Activated CD8-positive, alpha-beta memory T cell treated with anti-CD3 and anti-CD28 coated beads for 36 hours (primary cell): Measurements from ENCODE around the gene AKT2. TPM values are rescaled to one million over a fixed set of nuclear protein-coding genes. Genes with fewer than 3 reads are reported as not detected.

ENCODE experiments used
- CTCF ChIA-PET: fragments of 350-600 bp; sonication (Branson Sonifier 250); formaldehyde crosslinking; loops from one replicate; lab custom pipeline; 2021; ENCODE audit warnings: antibody characterized with exemption; lab: Charles Lee
- POLR2A ChIA-PET: fragments of 350-600 bp; sonication (Branson Sonifier 250); formaldehyde crosslinking; loops from one replicate; lab custom pipeline; 2021; ENCODE audit warnings: antibody characterized with exemption; lab: Charles Lee
- total RNA-seq, 2 experiments: library from RNA; stranded (reverse); gene quantifications; one replicate each; pipeline ENCODE4 v1.2.3, GENCODE V29; 2021

Gene AKT2
- total RNA-seq, 2 experiments from 2014 or later: 128 to 129 TPM

DNA sequence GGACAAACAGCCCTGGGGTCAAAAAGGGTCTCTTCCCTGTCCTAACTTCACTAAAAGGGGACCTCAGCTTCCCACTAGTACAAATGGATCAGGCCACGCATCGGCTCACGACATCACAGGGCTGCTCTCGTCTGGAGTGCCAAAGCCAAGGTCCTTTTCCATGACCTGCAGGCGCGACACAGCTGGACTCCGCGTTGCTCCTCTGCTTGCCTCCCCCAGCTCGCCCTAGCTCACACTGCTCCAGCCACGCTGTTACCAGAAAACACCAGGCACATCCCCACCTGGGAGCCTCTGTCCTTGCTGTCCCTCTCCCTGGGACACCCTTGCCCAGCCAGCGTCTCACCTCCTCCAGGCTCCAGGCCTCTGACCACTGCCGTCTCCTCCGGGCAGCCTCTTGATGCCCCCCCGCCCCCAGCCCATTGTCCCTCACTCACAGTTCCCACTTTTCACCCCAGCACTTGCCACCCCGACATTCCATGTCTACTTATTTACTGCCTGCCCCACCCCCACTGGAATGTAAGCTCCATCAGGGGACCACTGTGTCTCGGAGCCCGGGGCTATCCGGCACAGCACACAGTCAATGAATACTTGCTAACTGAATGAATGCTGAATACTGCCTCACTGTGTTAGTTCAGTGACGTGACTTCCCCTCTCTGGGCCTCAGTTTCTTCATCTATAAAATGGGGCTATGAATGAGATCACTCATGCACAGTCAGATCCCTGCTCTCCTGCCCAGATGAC lies 20.7 kb downstream of the AKT2 start:
- ChIA-PET POLR2A (no interaction called here), CTCF (no interaction called here)

DNA sequence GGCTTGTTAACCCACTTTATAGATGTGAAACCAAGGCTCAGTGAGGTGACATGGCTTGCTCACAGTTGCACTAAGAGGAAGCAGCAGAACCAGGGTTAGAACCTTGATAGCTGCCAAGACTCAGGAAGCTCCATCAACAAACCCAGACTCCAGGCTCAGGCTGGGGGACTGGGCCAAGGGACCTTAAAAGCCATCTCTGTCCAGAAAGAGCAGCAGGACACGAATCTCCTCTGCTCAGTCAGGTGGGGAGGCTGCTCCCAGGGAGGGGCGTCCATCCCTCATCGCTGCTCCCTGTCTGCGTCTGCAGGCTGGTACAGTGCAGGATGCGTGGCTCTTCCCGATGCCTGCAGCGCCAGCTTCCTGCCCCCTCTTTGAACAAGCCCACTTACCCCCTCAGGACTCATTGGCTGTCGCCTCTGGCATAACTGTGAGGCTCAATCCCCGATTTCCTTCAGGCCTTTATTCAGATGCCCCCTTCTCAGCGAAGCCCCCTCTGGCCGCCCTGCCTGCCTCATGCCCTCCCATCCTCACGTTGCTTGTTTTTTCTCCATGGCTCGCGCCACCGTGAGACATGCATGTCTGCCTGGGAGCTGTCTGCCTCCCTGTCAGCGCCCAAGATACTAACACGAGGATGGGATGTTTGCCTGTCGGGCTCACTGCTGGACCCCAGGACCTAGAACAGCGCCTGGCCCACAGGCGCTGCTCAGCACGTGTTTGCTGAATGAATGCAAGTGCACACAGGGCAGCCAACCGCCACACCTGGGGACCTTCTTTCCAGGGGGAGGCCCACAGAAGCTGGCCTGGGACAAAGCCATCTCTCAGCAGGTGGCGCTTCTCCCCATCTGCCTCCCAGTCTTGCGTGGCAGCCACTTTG lies 21.5 kb downstream of the AKT2 start:
- ChIA-PET POLR2A (no interaction called here), CTCF (interaction anchor here (0.8 kb wide), 1 partner anchor 12 kb away, joined by 3 read pairs; no protein-coding TSS in a partner anchor)

DNA sequence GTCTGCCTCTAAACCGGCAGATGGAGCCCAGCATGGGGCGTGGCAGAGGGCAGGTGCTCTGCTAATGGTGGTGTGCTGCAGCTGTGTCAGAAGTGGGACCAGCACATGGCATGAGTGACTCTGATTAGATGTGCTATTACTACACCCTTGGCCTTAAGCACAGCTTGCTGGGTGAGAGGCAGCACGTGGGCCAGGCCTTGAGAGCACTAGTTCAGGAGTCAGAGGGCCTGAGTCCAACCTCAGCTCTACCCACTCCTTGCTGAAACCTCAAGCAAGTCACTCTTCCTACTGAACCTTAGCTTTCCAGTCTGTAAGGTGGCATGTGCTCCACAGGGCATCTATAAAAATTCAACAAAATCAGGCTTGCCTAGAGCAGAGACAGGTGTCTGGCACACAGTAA lies 22.7 kb downstream of the AKT2 start:
- ChIA-PET POLR2A (no interaction called here), CTCF (no interaction called here)

DNA sequence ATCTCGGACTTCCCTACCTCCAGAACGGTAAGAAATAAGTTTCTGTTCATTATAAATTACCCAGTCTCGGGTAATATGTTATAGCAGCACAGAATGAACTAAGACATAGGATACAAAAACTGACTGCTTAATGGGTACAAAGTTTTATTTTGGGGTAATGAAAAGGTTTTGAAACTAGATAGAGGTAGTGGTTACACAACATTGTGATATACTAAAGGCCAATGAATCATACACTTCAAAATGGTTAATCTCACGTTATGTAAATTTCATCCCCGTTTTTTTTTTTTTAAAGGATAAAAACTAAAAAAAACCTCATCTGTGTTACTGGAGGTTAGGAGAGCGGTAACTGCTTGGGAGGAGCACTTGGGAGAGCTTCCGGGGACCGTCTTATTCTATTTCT lies 23.5 kb downstream of the AKT2 start:
- ChIA-PET POLR2A (no interaction called here), CTCF (no interaction called here)

DNA sequence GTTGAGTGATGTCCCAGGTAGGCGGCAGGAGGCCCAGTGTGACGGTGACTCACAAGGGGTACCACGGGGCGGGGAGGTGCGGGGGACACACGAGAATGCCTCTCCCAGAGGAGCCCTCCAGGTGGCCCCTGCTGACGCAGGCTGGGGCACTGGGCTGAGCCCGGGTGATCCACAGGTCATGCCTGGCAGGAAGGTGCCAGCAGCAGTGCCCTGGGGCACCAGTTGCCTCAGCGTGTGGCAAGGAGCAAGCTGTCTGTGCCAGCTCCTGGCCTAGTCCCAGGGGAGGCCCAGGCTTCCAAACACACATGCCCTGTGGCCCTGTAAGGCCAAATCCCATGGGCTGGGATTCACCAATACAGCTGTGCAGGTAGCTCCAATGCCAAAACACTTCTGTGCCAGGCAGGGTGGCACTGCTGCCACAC lies 28.0 kb downstream of the AKT2 start:
- ChIA-PET CTCF (no interaction called here), POLR2A (no interaction called here)

DNA sequence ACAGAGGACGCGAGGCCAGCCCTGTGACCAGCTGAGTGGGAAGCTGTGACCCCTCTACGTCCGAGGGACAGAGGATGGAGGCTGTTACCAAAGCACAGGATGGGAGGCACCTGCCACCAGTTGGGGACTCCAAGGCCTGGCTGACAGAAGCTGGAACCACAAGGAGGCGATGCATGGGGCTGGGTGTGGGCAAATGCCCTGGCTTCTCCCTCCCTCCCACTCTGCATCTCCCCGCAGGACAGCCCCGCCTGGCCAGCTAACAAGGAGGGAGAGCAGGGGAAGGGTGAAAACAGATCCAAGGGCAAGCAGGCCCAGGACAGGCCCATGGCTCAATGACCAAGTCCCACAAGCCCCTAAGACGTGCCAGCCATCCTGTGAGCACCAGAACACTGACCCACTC lies 28.6 kb downstream of the AKT2 start:
- CTCF ChIA-PET: no interaction called here
- POLR2A ChIA-PET: no interaction called here

DNA sequence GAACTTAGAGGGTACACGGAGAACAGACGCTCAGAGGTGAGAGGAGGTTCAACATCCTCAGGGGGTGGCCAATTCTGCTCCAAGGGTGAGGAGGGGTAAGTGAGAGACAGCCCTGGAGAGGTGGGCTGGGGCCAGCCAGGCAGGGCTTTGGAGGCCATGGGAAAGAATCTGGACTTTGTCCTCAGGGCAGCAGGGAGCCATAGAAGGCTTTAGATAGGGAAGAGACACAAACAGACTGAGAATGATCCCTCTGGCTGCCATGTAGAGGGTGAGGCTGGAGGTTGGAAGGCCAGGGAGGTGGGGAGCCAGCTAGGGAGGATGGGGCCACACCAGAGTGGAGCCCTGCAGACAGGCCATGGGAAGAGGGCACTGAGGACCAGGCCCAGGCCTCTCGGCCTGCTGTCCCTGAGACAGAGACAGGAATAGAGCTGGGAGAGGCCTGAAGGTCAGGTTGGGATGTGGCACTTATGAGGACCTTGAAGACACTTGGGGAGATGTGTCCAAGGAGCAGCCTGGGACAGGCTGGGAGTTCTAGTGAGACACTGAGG lies 29.5 kb downstream of the AKT2 start:
- POLR2A ChIA-PET: no interaction called here
- CTCF ChIA-PET: no interaction called here

DNA sequence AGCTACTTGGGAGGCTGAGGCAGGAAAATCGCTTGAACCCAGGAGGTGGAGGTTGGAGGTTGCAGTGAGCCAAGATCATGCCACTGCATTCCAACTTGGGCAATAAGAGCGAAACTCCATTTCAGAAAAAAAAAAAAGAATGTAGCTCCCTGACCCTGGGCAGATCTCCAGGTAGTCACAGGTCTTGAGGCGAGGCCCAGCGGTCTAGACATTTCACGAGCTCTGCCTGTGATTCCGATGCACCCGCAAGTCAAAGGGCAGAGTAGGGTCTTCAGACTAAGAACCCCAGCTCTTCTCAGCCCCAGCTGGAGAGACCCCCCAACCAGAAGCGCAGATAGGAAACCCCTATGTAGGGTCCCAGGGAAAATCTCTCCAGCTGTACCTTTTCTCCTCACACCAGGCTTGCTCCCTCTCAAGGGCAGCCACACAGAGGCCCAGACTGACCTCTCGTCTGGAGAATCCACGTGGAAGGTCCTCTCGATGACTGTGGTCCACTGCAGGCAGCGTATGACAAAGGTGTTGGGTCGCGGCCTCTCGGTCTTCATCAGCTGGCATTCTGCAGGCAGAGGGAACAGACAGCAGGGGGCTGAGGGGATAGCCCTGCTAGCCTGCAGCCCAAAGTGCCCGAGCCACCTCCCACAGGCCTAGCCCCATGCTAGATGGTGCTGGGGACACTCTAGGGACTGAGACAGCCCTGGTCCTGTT lies 30.3 kb downstream of the AKT2 start:
- POLR2A ChIA-PET: no interaction called here
- CTCF ChIA-PET: no interaction called here

DNA sequence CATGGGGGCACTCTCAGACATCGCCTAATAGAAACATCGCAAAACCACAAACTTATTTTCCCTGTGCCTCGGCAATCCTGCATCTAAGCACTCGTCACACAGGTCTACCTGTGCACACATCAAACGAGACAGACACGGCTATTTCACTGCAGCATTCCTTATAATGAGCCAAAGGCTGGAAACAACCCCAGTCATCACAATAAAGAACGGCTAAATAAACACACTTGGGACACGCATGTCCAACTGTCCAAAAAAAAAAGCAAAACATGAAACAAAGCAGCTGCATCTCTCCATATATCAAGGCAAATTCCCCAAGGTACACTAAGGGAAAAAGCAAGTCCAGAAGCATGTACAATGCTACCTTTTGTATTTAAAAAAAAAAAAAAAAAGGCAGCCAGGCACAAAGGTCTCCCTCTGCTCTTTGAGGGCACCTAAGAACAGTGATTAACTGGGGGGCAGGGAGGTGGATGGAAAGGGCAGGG lies 31.5 kb downstream of the AKT2 start:
- POLR2A ChIA-PET: no interaction called here
- CTCF ChIA-PET: no interaction called here

DNA sequence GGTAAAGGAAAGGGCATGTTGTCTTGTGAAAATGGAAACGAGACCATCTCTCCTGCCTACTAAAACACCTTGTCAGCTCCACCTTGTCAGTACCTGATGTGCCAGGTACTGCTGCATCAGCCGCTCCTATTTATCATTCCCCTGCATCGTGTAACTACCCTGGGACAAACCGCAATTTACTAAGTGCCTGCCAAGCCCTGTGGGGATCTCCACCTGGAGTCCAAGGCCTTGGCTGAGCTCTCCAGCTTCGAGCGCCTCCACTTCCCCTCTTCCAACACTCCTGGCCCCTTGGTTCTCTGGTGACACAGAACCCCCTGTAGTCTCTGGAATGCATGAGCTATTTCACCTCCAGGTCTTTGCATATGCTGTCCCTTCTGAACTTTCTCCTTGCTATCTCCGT lies 32.8 kb downstream of the AKT2 start:
- POLR2A ChIA-PET: no interaction called here
- CTCF ChIA-PET: no interaction called here

DNA sequence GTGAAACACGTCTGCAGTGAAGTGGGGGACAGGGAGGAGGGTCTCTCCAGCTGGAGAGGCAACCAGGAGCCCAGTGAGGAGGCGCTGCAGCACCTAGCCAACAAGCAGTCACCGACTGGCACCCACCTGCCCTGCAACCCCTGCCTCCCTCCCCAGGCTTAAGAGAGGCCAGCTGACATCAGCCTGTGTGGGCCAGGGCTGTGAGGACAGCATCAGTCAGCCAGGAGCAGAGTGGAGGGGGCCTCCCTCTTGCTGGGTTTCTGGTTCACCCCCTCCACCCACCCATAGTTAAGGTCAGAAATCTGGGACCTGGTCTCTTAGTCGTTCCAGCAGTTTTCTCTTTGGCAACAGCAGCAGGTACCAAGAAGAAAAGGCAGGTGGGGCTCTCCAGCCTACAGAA lies 33.2 kb downstream of the AKT2 start:
- POLR2A ChIA-PET: no interaction called here
- CTCF ChIA-PET: no interaction called here

DNA sequence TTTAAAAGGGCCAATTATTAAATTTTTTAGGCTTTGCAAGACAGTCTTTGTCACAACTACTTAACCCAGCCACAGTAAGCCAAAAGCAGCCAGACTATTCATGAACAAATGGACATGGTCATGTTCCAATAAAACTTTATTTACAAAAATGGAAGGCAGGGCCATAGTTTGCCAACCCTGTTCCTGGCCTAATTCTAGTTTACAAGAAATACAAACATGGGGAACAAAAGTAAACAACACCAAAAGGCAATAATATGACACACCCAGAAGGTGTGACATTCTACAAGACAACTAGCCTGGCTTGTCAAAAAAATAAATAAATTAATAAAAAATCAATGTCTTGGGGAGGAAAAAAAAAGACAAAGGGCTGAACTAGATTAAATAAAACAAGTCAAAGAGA lies 33.9 kb downstream of the AKT2 start:
- CTCF ChIA-PET: no interaction called here
- POLR2A ChIA-PET: no interaction called here

DNA sequence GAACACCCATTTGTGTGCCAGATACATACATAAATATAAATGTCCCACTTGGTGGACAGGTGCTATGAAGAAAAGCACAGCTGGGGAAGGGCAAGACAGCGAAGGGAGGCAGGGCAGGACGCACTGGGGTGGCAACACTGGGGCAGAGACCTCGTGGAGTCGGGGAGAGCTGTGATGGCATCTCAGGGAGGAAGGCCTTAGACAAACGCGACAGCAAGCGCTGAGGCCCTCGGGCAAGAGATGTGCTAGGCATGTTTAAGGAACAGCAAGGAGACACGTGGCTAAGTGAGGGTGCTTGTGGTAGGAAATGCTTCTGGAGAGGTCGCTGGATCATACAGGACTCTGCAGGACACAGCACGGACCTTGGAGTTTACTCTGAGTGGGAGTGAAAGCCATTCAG lies 35.4 kb downstream of the AKT2 start:
- POLR2A ChIA-PET: no interaction called here
- CTCF ChIA-PET: interaction anchor here (1.1 kb wide), 1 partner anchor 55 kb away, joined by 3 read pairs; no protein-coding TSS in a partner anchor

DNA sequence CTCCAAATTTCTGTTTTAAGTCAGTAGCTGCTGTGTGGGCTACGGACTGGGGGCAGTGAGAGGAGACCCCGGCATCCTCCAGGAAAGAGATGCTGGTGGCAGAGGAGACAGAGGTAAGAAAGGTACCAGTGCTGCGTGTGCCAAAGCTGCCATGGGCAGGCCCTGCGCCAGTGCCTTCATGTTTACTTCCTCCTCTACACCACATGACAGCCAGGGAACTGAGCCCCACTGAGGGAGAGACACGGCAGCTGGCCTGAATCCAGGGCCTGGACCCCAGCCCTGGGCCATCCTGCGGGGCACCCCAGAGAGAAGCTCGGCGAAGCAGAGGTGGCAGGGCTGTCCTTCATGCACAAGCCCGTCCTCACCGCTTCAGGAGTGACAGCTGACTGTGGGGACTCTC lies 35.9 kb downstream of the AKT2 start:
- CTCF ChIA-PET: interaction anchor here (1.1 kb wide), 1 partner anchor 56 kb away, joined by 3 read pairs; no protein-coding TSS in a partner anchor
- POLR2A ChIA-PET: no interaction called here

DNA sequence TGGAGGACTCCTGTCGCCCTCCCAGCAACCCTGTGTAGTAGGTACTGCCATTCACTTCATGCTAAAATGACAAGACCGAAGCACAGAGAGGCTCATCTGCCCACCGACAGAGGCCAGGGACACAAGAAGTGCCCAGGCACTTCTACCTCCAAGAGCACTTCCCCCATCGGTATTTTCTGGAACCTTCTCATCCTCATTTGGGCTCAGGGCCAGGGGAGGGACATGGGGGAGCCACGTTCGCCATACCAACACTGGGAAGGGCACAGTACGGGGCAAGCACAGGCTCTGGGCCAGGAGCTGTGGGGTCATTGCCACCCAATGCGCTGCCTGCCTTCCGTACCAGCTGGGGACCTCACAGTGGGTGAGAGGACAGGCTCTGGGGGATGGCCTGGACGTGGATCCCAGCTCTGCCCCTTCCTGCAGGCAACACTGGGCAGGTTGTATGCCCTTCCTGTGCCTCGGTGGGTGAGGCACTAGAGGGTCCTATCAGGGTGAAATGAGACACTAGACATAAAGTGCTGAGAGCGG lies 37.3 kb downstream of the AKT2 start:
- ChIA-PET CTCF (interaction anchor here (0.5 kb wide), 1 partner anchor 58 kb away, joined by 3 read pairs; no protein-coding TSS in a partner anchor), POLR2A (no interaction called here)

DNA sequence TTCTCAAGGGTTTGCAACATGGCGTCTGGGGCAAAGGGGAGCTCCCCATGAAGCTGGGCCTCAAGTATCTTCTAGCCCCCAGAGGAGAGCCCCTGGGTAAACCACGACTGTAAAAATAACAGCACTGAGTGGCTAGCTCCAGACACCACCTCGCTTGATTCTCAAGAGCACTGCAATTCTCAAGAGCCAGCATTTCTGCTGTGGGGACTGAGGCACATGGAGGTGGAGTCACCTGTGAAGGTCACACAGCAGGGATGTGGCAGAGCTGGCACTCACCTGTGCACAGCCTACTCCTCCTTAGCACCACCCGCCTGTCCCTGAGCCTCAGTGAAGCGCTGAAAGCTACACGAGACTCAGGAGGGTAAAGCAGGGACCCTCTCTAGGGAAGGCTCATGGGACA lies 38.0 kb downstream of the AKT2 start:
- CTCF ChIA-PET: interaction anchor here (0.5 kb wide), 1 partner anchor 59 kb away, joined by 3 read pairs; no protein-coding TSS in a partner anchor

DNA sequence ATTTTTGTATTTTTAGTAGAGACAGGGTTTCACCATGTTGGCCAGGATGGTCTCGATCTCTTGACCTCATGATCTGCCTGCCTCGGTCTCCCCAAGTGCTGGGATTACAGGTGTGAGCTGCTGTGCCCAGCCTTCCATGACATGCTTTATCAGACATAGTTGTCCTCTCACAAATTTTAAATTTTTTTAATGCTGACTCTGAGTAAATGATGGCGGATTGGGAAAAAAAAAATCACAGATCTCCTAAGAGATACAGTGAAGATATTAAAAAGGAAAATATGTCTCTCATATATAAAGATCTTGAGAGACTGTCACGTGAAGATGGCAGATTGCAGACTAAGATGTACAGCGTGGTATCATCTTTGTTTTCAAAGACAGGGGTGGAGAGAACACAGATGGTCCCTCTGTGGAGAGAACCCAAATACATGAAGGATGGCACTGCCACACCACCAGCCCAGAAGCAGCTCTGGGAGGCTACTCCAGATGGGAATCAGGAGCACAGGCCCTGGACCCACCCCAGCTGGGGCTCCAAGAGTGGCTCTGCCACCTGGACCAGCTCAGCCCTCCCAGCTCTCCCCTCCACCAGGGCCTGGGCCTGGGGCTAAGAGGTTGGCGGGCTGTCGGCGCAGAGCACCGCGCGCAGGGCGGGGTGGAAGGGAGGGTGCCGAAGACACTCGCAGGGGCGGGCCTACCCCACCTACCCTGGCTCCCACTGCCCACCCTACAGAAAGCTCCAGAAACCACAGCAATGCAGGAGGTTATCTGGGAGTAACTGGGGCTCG lies 38.7 kb downstream of the AKT2 start:
- POLR2A ChIA-PET: no interaction called here
- CTCF ChIA-PET: no interaction called here

More for the DNA sequence above, 38.0 kb downstream of the AKT2 start:
- POLR2A ChIA-PET: no interaction called here

DNA sequence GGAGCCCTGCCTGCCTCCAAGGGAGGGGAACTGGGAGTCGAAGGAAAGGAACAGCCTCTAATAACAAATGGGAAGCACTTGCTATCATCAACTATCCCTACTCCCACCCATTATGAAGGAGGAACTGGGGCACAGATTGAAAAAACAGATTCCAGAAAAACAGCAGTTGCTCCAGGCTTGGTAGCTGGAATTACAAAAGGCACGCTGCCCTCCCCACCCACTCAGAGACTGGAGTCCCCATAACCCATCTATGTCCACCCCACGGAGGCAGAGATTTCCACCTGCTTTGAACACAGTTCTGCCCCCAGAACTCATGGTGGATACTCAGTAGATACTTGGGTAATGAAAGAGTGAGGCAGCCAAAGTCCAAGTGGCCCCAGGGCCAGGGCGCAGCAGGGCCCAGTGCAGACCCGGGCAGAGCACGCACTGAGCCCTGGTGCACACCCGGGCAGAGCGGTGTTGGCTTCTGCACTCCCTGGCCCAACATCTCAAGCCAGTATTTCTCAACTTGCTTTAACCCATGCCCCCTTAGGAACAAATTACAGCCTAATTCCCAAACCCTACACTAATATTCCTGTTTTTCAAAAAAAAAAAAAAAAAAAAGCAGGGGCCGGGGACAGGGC lies 39.5 kb downstream of the AKT2 start:
- POLR2A ChIA-PET: no interaction called here

More for the DNA sequence above, 39.5 kb downstream of the AKT2 start:
- CTCF ChIA-PET: no interaction called here
